HG03432 (cell line): ENCODE measurements around the gene GPHA2.
"Not testable (repeated sequence)": the region's sequence is repeated elsewhere in the genome, so short reads cannot be mapped to it uniquely, and the experiment has no call there.

Experiments used
- ATAC-seq: cut with Tn5 transposase; IDR thresholded peaks from one replicate; pipeline ENCODE4 v1.9.1; 2021; ENCODE audit warnings: mild to moderate bottlenecking, moderate library complexity; ENCODE audit not compliant: unreplicated experiment

Gene GPHA2

GRCh38 chr11:64935359-64936081 is at the start of gene GPHA2:
GPHA2 (minus strand) TSS chr11:64935893; CDS start chr11:64935460, 433 bp downstream.
- ATAC-seq: no peak

GRCh38 chr11:64983339-64983738 is 47.6 kb upstream of the GPHA2 start:
- not testable (repeated sequence) for ATAC-seq

- no peak for ATAC-seq
Observed at GRCh38 chr11:64976651-64977050, 41.0 kb upstream of the GPHA2 start.

- ATAC-seq: no peak
Observed at GRCh38 chr11:64974124-64974523, 38.4 kb upstream of the GPHA2 start.

- ATAC-seq: no peak
Observed at GRCh38 chr11:64971421-64972233, 35.9 kb upstream of the GPHA2 start, which contains the start of gene MAJIN. MAJIN (minus strand) TSS chr11:64972108; CDS start chr11:64959405, 12,703 bp downstream.

- no peak for ATAC-seq
Observed at GRCh38 chr11:64970731-64971151, 35.0 kb upstream of the GPHA2 start.

- ATAC-seq: no peak
Observed at GRCh38 chr11:64969209-64969608, 33.5 kb upstream of the GPHA2 start.

GRCh38 chr11:64967375-64967774 is 31.7 kb upstream of the GPHA2 start:
- no peak for ATAC-seq

GRCh38 chr11:64963072-64963631 is 27.5 kb upstream of the GPHA2 start:
- no peak for ATAC-seq

- ATAC-seq: no peak
Observed at GRCh38 chr11:64960719-64961118, 25.0 kb upstream of the GPHA2 start.

- no peak for ATAC-seq
Observed at GRCh38 chr11:64959498-64959897, 23.8 kb upstream of the GPHA2 start.

- ATAC-seq: no peak
Observed at GRCh38 chr11:64954201-64954600, 18.5 kb upstream of the GPHA2 start.

GRCh38 chr11:64951529-64951928 is 15.8 kb upstream of the GPHA2 start:
- no peak for ATAC-seq

GRCh38 chr11:64947208-64947814 is 11.6 kb upstream of the GPHA2 start:
- no peak for ATAC-seq

- ATAC-seq: no peak
Observed at GRCh38 chr11:64936539-64936938, 846 bp upstream of the GPHA2 start.

GRCh38 chr11:64934682-64935358 is 873 bp downstream of the GPHA2 start:
- no peak for ATAC-seq

- no peak for ATAC-seq
Observed at GRCh38 chr11:64933935-64934681, 1.6 kb downstream of the GPHA2 start.

- ATAC-seq: no peak
Observed at GRCh38 chr11:64933213-64933934, 2.3 kb downstream of the GPHA2 start.

GRCh38 chr11:64932324-64932723 is 3.4 kb downstream of the GPHA2 start:
- no peak for ATAC-seq
